HT-29 (cell line): Measurements from ENCODE around the gene NIFK. TPM values are rescaled to one million over a fixed set of nuclear protein-coding genes. Genes with fewer than 3 reads are reported as not detected.
"Not testable (repeated sequence)": the region's sequence is repeated elsewhere in the genome, so short reads cannot be mapped to it uniquely, and the experiment has no call there.

Experiments
- DNase-seq: peaks from one replicate; pipeline ENCODE4 v3.0.0-alpha.2; 2015; ENCODE audit warnings: low spot score
- total RNA-seq: library from RNA; depleted of rRNA; stranded (reverse); fragments of >200 nt; shearing (Covaris generic); gene quantifications from 2 replicates; pipeline ENCODE4 v1.2.3, GENCODE V29; 2014; rRNA removed

Gene NIFK
- total RNA-seq, 1 experiment from 2014 or later = 25.9 TPM

DNA sequence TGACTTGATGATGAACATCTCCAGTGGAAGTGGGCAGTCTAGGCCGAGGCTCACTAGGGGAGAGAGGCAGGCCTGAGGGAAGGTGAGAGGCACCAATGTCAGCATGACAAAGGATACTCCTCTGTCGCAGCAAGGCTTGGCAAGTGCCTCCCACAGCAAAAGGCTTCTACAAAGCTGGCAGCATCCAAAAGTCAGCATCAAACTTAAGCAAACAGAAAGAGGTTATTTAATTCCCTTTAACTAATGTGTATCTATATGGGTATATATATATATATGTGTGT is 41.6 kb downstream of the NIFK start:
- no peak for DNase-seq

DNA sequence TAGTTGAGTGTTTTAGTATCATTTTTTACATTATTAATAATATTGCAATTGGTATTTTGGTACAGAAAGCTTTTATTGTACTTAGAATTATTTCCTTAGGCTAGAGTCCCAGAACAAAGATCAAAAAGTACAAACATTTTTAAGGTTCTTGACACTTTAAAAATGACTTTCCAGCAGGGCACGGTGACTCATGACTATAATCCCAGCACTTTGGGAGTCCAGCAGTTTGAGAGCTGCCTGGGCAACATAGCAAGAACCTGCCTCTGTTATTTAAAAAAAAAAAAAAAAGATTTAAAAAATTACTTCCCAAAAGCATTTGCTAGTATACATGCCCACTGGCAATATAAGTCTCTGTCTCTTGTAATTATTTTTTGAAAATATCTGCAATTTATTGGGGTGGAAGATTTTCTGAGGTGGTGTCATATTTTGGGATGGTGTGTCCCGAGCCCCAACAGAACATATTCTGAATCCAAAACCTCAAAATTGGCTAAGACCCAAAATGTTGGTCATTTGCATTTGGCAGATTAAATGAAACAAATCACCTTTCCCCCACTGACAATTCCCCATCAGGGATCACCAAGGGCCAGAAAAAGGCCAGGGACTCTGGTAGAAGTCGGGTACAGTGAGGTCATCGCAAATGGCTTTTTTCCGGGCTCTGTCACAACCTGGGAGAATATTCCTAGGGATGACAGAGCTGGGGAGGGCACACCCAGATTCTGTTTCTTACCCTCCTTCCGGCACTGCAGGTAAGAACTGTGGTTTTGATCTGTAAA is 42.1 kb downstream of the NIFK start:
- no peak for DNase-seq

- not testable (repeated sequence) for DNase-seq
These were observed 46.1 kb downstream of the NIFK start for GRCh38 chr2:121690572-121690971.

DNA sequence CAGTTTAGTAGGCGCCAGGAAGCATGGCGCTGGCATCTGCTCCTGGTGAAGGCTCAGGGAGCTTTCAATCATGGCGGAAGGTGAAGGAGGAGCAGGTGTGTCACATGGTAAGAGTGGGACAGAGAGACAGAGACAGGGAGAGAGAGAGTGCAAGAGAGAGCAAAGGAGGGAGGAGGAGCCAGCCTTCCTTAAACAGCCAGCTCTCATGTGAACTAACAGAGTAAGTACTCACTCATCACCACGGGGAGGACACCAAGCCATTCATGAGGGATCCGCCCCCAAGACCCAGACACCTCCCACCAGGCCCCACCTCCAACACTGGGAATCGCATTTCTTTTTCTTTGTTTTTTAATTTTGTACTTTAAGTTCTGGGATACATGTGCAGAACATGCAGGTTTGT is 46.6 kb downstream of the NIFK start:
- no peak for DNase-seq

DNA sequence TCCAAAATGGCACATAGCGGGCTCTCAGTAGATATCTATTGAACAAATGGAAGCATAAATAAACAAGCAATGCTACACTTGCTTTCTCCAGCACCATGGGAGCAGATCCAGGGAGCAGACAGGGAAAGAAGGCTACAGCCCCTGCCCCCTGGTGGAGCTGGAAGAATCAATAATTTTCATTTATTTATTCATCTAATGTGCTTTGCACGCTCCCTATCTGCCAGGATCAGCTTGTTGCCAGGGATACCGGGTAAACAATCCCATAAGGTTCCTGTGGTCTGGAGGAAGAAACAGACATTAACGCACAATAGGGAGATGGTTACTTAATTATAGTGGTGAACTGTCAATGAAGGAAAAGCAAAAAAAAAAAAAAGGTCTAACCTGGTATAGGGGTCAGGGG is 47.3 kb downstream of the NIFK start:
- DNase-seq = peak; percentile 95

GRCh38 chr2:121688820-121689219 is 47.9 kb downstream of the NIFK start:
- no peak for DNase-seq

DNA sequence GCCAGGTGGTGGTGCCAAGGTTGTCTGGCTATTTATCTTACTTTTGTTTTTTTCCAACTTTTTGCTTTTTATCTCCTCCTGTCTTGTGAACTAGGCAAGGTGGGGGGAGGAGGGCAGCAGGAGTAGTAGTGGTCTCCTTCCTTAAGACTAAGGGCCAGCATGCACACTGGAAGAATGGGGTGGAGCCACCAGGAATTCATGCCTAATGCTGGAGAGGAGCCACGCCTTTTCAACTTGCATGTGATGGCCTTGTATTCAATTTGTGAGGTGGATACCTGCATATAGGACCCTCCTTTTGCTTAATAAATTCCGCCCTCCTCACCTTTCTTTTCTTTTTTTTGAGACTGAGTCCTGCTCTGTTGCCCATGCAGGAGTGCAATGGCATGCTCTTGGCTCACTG is 49.8 kb downstream of the NIFK start:
- no peak for DNase-seq

DNA sequence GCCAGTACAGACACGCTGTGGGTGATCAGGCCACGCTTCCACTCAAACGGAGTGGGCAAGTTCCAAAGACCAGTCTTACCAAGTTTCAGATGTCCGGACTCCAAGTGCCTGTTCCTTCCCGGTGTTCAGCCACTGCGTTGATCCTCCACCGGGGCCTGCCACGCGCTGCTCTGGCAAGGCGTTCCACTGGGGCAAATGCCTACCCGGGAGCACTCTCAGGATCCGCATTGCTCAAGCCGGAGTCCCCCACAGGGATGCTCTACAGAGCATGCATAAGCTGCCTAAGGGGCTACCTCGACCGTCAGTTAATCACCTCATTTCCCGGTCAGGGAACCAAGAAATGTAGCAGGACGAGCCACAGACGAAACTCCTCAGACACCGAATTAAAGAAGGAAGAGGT is 50.5 kb downstream of the NIFK start:
- DNase-seq = no peak

DNA sequence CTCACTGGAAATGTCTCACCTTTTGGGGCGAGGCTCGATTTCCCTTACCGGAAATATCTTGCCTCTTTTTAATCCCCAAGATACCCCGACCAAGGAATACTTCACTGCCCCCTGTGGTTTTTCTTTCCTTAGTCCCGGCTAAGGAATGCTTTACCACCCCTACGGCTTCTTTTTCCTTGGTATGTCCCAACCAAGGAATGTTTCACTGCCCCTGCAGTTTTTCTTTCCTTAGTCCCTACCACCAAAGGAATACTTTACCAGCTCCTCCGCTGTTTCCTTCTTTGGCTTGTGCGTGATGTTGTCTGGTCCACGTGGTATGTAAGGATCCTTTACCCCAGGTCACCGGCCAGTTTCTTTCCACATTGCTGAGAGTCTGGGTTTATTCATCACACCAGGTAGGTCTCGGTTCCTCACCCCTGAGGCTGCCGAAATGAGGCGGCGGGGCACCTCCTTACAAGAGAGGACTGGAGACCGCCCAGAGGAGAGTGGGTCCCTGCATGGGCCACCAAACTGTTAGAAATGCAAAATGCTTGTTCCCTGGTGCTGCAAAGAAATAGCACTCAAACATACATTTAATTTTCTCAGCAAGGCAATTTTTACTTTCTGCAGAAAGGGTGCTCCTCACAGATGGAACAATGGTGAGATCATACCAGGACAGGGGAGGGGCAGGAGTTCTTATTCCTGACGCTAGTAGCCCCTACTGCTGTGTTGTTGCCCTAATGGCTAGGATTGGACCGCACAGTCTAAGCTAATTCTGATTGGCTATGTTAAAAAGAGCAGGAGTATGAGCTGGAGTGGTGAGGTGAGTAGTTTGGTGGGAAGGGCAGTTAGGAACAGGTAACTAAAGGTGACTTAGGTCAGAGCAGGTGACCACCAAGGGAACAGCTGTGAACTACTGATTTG is 54.0 kb downstream of the NIFK start:
- no peak for DNase-seq

DNA sequence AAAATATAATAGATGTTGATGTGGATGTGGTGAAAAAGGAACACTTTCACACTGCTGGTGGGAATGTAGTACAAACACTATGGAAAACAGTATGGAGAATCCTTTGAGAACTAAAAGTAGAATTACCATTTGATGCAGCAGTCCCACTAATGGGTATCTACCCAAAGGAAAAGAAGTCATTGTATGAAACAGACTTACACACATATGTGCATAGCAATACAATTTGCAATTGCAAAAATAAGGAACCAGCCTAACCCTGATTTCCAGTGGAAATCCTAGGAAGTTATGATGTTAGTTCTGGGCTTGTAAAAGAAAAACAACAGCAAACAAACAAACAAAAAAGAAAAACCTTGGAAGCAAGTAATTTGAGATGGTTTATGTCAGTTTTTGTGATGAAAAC is 58.8 kb downstream of the NIFK start:
- DNase-seq = no peak

Other genes starting within 250 kb of the NIFK start
- not detected in 2 replicates for gene RNU4ATAC, start 206.0 kb downstream of the NIFK start, total RNA-seq
- 27.9 and 29.2 TPM in 2 replicates for gene CLASP1, start 87.4 kb downstream of the NIFK start, total RNA-seq
- gene TSN, start 18.8 kb upstream of the NIFK start, total RNA-seq = 31.6 and 43.8 TPM in 2 replicates